Activated T-helper 1 cell treated with anti-CD3 and anti-CD28 coated beads, Interleukin-2, amount 50 U/mL, for 16 hours (primary cell): ENCODE data around the gene PJA2.
"Not testable (repeated sequence)": the region's sequence is repeated elsewhere in the genome, so short reads cannot be mapped to it uniquely, and the experiment has no call there.

ENCODE experiments used
- DNase-seq, 2 donors: peaks; one replicate each; pipeline ENCODE4 v3.0.0-alpha.2; 2020; ENCODE audit warnings: low read depth in 1 of 2, low spot score in 1 of 2

Gene PJA2

DNA sequence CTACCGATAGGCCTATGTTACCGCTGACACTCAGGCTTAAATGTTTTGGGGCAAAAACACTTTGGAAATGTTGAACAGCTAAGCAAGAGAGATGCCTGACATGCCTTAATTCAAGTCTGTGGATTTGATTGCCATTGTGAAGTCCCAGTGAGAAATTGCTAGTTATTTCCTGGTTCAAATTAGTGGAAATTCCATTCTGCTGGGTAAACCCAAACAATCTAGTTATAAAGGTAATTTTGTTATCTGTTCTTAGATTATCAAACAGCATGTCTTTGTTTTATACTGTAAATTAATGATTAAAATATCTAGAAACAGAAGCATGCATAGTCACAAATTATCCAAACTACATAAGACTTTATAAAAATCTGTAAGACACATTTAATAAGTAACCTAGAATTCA lies 96.6 kb downstream of the PJA2 start:
- DNase-seq = no peak

DNA sequence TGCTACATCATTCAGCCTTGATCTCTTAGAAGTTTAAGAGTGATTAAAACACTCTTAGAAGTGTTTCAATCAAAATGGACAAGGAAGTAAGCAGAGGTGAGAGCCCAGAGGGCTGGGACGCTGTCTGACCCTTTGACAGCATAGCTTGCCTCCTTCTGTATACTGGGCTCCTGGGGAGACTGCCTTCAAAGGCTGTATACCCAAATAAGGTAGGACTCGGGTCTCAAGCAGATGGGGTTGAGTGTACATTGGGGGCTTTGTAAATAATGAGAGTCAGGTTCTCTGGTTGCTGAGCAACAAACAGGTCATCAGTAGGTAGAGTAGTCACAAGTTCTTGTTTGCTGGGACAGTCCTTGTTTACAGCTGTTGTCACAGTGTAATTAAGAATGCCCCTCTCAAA lies 97.1 kb downstream of the PJA2 start:
- no peak for DNase-seq

DNA sequence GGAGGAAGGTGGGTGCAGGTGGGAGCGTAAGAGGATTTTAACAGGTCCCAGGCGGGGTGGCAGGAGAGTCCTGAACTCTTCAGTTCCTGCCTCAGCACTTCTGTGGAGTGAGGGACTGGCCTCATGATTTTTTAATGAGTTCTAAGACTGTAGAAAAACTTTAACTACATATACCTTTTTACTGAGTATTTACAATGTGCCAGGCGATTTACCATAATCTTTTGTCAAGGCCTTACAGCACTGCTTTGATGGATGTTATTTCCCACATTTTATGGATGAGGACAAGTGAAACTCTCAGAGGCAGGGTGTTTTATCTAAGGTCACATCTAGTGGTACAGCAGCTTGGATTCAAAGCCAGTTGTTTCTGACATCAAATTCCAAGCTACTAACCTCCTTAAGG lies 99.5 kb downstream of the PJA2 start:
- no peak for DNase-seq

DNA sequence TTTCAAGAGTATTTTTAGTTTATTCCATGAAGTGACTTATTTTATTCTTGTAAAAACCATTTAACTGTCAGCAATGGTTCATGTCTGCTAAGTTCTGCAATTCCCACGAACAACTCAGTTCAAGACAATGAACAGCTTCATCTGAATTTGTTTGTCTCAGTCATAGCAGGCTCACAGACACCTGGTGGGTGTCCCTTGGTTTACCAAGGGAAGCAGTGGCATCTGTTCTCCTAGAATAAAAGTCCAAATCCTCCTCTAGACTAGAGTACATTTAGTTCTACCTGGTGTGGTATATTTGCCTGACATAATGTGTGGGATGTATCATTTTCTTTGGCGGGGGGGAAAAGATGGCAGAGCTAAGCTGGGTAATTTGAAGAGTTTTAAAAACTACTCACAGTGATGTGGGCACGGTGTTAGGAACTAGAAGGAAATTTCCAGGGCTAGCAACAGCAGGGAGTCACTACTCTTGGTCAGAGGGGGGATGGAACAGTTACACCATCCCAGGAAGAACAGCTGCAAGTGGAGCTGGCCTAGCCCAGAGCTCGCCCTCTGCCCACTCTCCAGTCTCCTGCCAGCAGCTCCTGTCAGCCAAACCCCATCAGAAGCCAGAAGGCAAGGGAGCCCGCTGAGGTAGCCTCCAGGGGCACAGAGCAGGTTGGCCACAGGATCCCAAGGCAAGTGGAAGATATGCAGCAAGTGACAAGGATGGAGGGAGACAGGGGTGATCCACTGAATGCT lies 100.3 kb downstream of the PJA2 start:
- DNase-seq = no peak

DNA sequence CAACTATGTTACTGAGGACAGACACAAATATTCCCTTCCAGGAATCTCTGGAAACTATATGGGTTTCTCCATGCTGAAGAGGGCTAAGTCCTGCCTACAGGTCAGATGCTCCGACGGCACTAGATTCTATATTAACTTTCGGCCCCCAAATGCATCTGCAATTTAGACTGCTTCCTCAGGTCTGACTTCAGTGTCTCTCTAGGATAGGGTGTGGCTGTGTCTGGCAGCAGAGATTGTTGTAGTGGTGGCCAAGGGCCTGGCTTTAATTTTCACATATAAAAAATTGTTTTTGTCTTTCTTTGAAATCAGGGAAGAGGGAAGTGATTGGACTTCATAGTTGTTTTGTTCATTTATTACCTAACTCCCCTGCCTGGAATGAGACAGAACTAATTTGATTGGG lies 101.8 kb downstream of the PJA2 start:
- no peak for DNase-seq

DNA sequence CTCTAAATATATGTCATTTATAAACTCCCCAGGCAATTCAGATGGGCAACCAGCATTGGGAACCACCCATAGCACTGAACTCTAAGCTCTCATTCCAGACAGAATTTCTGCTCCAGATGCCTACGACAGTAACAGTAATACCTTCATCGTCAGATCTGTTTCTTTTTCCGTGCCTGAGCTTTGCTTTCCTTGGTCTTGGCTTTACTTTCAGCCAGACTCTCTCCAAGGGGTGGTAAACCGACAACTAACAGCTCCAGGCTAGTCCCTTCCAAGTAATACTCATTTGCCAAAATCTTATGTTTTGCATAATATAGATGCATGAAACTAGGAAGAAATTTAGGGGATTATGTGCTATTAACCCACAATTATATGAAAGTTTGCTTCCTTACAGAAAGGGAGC lies 102.3 kb downstream of the PJA2 start:
- no peak for DNase-seq

DNA sequence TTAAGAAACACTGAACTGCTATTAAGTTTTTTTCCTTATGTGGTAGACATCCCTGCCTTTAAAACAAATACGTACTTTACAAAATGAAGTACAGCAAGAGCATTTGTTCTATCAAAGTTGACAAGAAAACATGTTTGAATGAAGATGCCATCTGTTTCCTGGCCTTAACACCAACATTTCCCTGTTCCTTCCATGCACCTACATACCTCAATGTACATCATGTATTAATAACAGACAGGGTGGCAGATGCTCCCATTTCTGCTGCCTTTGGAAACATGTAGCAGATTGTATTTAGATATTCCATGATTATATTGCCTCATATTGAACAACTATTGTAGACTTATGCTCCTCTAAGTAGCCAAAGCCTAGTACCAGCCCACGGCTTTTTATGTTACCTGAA lies 104.4 kb downstream of the PJA2 start:
- DNase-seq = no peak

DNA sequence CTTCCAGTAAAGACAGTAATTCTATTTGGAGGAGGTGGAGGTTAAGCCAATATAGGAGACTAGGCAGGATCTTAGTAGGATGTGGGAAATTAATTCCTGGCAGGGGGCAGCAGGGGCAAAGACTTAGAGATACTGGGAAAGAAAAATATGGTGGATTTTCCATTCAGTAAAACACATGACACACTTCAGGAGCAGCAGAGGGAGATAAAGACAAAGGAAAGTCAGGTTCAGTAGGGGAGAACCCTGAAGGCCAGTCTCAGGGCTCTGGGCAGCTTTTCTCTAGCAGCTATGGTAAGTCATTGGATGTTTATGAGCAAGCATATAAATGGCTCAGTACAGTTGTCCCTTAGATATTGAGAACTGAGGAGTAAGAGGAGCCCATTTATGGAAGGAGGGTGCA lies 105.5 kb downstream of the PJA2 start:
- no peak for DNase-seq

DNA sequence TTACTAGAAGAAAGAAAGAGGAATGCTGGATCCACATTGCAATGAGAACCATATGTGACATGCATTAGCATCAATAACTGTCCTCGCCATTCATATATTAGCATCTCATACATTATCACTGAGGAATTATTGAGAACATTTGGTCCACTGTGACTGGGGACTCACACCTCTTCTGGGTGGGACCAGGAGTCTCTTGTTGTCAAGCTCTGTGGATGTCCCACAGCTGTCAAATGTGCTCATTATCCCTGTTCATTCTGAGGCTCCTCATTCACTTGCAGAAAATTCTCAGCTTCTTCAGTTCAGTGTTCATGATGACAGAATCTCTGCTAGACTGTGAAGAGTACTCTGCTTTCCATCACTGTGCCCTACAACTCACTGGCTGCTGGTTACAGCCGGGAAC lies 109.4 kb downstream of the PJA2 start:
- no peak for DNase-seq

DNA sequence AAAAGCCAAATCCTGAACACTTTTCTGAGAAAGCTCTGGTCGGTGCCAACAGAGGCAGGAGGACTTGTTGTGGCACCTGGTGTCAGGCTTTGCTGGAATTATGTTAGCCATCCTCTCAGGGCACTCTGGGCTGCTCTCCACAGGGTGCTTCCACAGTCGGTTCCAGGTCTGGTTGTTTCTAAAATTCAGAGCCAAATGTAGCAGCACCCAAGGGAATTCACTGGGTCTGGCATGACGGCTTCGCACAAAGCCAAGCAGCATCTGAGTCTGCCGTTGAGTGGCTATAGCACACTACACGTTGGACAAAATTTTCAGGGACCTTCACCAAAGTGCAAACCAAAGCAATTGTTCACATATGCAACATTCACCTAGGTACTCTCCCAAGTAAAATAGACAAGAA lies 110.2 kb downstream of the PJA2 start:
- no peak for DNase-seq

DNA sequence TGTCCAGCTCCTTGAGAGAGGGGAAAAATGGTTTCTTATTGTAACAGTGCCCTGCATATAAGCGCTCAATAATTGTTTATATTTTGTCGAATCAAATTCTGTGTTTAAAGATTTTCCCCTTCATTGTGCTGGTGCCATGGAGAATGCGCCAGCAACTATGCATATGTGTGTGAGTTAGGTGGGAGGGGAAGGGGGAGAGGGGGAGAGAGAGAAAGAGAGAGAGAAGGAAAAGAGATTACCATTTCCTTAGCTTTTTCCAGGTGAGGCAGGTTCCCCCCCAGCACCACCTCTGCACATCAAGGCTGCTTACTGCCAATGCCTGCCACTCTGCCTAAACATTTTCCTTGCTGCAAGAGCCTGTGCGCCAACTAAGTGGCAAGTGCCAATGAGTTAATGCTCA lies 111.0 kb downstream of the PJA2 start:
- no peak for DNase-seq

DNA sequence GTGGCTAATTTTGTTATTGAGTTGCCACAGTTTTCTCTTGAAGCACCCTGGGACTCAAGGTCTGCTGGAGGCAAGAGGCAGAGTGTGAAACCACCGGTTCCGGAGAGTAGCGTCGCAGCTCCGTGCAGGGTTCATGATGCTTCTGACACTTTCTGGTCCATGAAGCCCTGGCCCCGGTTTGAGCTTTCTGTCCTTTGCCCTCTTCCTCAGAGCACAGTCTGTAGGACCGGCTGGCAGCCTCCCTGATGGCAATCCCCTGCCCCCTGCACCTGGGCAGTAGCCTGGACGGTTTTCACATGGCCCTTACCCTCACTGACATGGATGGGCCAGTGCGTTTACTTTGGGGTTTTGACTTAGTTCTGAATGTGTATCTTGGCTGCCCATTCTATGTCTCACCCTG lies 111.9 kb downstream of the PJA2 start:
- DNase-seq = no peak

DNA sequence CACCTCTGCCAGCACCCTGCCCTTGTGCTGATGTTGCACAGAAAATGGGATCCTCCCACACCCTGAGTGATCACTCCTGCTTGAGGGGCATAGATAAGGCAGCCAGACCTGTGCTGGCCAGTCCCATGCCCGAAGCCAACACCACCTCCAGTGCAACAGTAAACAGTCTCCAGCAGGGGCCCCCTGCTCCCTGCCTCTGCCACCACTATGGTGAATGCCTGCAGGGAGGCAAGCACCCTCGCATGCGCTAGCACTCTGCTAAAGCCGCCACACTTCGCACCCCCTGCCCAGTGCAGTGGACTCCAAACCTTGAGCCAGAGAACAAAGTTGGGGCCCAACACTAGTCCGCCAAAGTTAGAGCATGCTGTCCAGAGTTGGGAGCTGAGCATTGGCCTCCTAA lies 118.7 kb downstream of the PJA2 start:
- no peak for DNase-seq

DNA sequence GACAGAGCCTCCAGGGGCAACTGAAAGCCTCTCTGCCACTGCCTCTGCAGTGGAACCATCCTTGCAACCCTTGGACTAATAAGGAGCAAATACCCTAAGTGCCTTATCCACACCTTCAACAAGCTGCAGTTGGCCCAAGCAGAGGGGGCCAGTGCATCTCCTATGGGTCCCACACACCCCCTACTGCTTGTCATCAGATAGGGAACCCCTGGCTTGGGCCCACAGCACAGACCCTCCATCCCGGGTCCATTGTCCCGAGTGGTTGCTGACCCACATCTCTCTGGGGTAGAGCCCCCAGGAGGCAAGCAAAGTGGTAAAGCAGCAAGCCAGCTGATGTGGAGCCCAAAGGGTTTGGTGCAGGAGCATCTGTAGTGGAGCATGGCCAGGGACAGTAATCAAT lies 119.5 kb downstream of the PJA2 start:
- no peak for DNase-seq

DNA sequence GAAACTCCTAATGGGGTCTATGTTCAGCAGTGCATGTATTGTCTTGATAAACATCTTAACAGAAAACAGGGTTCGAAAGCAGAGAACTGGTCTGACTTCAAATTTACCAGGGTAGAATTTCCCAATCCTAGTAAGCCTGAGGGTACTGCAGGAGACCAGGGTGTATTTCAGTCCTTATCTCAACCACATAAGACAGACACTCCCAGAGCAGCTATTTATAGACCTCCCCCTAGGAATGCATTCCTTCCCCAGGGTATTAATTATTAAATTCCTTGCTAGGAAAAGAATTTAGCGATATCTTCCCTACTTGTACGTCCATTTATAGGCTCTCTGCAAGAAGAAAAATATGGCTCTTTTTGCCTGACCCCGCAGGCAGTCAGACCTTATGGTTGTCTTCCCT lies 123.1 kb downstream of the PJA2 start:
- not testable (repeated sequence) for DNase-seq
